AG10803 (cell line): Measurements from ENCODE around the gene MYPN.
"Not testable (repeated sequence)": the region's sequence is repeated elsewhere in the genome, so short reads cannot be mapped to it uniquely, and the experiment has no call there.

ENCODE experiments used
- DNase-seq: peaks from one replicate; pipeline ENCODE4 v3.0.0; 2010; ENCODE audit warnings: low read depth
- H3K4me3 ChIP-seq: 2 replicates; pipeline ENCODE4 v1.5.1; 2011; ENCODE audit warnings: mild to moderate bottlenecking, low read length, control low read depth
- TF ChIP-seq, protein P1 (sequence below): conservative IDR thresholded peaks from 2 replicates; pipeline ENCODE4 v1.5.1; 2011; ENCODE audit warnings: mild to moderate bottlenecking, low read length, control low read depth, inconsistent platforms

MYPN gene

DNA sequence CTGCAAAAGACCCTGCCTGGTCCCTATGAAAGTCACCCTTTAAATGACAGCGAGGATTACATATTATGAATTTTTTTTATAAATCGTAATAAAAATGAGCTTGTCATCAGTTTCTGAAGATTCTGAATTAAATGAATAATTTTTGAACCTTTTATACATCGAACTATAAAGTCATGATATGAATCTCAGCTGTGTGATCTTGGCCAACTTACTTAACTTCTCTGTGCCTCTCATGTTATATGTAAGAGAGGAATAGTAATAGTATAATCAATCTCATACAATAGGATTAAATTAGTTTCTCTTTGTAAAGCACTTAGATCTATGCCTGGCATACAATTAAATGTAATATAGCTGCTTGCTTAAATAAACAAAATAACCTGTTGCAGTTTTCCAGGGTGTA is 127.9 kb downstream of the MYPN start:
- DNase-seq = no peak

DNA sequence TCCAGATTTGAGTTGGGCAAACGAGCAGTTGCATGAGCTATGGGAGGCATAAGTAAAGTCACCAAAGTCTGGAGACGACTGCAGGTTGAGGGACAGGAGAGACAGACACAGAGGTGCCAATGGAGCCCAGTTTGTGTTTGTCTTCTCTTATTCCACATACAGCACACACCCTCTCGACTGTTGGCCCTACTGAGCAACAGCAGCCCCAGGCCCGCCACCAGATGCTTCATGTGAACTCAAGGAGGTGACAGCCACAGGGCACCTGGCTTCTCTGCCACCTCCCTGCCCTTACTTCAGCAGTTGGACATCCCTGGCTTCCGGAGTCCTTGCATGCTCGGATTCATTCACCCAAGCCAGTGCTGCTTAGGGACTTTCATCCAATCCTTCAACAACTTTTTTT is 129.1 kb downstream of the MYPN start:
- TF ChIP-seq, protein P1, sequence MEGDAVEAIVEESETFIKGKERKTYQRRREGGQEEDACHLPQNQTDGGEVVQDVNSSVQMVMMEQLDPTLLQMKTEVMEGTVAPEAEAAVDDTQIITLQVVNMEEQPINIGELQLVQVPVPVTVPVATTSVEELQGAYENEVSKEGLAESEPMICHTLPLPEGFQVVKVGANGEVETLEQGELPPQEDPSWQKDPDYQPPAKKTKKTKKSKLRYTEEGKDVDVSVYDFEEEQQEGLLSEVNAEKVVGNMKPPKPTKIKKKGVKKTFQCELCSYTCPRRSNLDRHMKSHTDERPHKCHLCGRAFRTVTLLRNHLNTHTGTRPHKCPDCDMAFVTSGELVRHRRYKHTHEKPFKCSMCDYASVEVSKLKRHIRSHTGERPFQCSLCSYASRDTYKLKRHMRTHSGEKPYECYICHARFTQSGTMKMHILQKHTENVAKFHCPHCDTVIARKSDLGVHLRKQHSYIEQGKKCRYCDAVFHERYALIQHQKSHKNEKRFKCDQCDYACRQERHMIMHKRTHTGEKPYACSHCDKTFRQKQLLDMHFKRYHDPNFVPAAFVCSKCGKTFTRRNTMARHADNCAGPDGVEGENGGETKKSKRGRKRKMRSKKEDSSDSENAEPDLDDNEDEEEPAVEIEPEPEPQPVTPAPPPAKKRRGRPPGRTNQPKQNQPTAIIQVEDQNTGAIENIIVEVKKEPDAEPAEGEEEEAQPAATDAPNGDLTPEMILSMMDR = no peak
- DNase-seq = no peak
- no peak overlapping the region for H3K4me3 ChIP-seq

More for the DNA sequence above, 127.9 kb downstream of the MYPN start:
- H3K4me3 ChIP-seq = no peak overlapping the region
- TF ChIP-seq, protein P1 = no peak

DNA sequence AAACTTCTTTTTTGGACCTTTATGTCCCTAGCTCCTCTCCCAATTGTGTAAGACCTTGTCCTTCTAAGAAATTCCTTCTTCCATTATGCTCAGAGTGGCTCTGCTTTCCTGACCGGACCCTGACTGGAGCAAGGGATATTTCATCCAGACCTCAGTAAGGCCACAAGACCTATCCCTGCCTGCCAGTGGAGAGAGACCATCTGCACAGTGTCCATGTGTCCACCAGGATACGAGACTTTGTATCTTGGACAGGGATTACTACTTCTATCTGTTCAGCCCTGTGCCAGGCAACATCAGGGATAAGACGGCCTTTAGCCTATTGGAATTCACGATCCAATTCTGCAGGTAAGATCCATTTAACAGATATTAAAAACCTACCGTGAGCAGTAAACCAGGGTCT is 129.8 kb downstream of the MYPN start:
- H3K4me3 ChIP-seq = no peak overlapping the region
- no peak for DNase-seq
- TF ChIP-seq, protein P1 = no peak

DNA sequence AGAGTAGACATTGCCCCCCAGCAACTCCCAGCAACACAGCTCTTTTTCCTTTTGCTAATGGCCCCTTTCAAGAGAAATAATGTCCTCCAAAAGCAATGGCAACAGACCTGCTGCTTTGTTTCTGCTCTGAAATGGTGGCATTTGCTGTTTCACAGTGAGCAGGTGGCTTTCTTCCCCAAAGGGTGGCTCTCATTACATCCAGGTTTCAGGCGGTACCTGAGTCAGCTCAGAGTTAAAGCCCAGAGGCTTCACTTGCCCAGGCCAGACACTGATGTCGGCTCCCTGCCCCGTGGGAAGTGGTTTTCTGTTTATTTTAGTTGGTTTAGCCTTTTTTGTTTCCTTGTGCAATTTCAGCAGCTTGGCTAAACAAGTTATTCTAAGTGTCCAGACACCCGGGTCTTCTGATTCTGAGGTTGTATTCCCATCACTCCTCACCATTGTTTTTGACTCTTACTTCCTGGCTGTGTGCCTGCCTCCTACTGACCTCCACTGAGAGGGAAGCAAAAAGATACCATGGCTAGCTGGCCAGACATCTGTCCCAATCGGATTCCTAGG is 130.4 kb downstream of the MYPN start:
- TF ChIP-seq, protein P1 = no peak
- DNase-seq = no peak
- no peak overlapping the region for H3K4me3 ChIP-seq

DNA sequence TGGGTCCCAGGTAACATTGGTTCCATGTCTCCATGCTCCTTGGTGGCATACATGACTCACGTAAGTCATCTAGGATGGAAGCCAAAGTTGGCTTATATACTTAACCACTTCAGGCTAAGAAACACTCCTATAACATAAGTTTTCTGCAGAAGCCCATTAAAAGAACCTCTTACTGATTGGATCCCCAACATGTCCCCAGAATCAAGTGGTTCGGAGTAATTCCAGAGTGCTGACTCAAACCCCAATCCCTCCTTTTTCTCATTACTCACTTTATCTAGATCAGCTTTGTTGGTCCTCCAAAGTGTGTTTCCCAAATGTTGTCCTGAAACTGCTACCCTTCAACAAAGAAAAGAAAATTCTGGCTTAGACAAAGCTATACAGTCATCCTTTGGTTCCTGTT is 132.8 kb downstream of the MYPN start:
- TF ChIP-seq, protein P1 = no peak
- DNase-seq = no peak
- H3K4me3 ChIP-seq = no peak overlapping the region

DNA sequence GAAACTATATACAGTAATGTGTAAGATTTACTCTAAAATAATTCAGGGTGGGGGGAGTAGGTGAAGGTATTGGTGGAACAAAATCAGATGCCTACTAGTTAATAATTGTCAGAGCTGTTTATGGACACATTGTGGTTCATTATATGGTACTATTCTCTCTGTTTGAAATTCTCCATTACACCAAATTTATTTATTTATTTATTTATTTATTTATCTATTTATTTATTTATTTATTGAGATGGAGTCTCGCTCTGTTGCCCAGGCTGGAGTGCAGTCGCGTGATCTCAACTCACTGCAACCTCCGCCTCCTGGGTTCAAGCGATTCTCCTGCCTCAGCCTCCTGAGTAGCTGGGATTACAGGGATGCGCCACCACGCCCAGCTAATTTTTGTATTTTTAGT is 137.1 kb downstream of the MYPN start:
- not testable (repeated sequence) for DNase-seq, H3K4me3 ChIP-seq

DNA sequence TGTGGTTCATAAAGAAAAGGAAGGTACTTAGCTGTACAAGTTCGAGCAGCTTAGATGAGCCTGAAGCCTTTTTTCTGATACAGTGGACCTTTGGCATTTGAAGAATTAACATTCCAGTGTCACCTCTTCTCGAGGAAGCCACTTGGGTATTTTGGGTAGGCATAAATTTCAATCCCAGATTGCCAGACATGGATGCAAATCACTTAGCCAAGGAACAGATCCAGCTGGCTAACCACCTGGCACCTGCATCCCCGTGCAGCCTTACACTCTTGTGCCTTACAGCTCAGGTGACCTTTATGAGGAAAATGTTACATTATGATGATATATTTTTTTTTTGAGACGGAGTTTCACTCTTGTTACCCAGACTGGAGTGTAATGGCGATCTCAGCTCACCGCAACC is 138.6 kb downstream of the MYPN start:
- H3K4me3 ChIP-seq = no peak overlapping the region
- TF ChIP-seq, protein P1 = no peak
- no peak for DNase-seq

DNA sequence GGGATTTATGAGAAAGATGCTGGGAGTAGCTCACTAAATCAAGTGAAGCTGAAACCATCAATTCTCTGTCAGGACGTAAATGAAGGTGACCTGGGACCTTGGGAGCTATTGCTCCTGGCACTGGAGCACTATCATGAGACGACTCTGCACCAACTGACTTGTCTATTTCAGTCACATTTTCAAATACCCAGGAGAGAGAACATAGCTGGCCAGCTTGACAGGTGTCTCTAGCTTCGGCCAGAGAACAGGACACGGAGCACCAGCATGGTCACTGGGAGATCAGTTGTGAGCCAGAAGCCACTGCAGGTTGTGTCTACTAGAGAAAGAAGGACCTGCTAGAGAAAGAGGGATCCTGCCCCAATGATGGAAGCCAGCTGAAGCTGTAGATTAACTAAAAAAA is 140.0 kb downstream of the MYPN start:
- no peak overlapping the region for H3K4me3 ChIP-seq
- no peak for DNase-seq
- TF ChIP-seq, protein P1 = no peak
